GM12892 (cell line): ENCODE results near the gene CAPRIN1.

Source experiments
- POLR2A ChIP-seq: IDR thresholded peaks from 2 replicates; pipeline ENCODE4 v1.6.1; 2011; ENCODE audit warnings: low read depth, low read length, control low read depth
- POLR2AphosphoS5 ChIP-seq: IDR thresholded peaks from 2 replicates; pipeline ENCODE4 v1.6.1; 2011; ENCODE audit warnings: low read depth, low read length, control low read depth

GRCh38 chr11:34056672-34057071 is 5.1 kb downstream of the CAPRIN1 start:
- TF ChIP-seq POLR2AphosphoS5, result no peak
- TF ChIP-seq POLR2A, result no peak
